Ovary (tissue), 9 donors: ENCODE results near the gene NFATC3. TPM values are rescaled to one million over a fixed set of nuclear protein-coding genes. Genes with fewer than 3 reads are reported as not detected.

Source experiments
- DNase-seq, 5 donors: peaks; one replicate each; pipeline ENCODE4 v3.0.0-alpha.2; 2019 to 2020
- H3K27ac ChIP-seq, 2 donors: fragments of 200-600 bp; one replicate each; pipeline versions ENCODE4 v1.5.1 to v1.8.0; 2019 to 2022
- H3K27me3 ChIP-seq: fragments of 200-600 bp; one replicate; pipeline ENCODE4 v1.8.0; 2022
- H3K36me3 ChIP-seq: fragments of 200-600 bp; sonication (generic); one replicate; pipeline ENCODE4 v1.5.1; 2019
- H3K4me1 ChIP-seq: one replicate; pipeline ENCODE4 v1.8.1; 2013; ENCODE audit warnings: mild to moderate bottlenecking, moderate library complexity; ENCODE audit not compliant: insufficient read depth
- H3K4me3 ChIP-seq: fragments of 200-600 bp; sonication (generic); one replicate; pipeline ENCODE4 v1.5.1; 2017
- H3K9me3 ChIP-seq, 2 donors: fragments of 200-600 bp in 1 of 2; sonication (generic) in 1 of 2; one replicate each; pipeline versions ENCODE4 v1.5.1 to v1.8.1; 2013 to 2019; ENCODE audit warnings: mild to moderate bottlenecking in 1 of 2, moderate library complexity in 1 of 2
- CTCF ChIP-seq, 3 donors: fragments of 450-650 bp in 2 of 3; fragments of 200-600 bp in 1 of 3; IDR thresholded peaks; one replicate each; pipeline versions ENCODE4 v1.5.1 to v1.8.0; 2016 to 2022; ENCODE audit warnings: antibody characterized with exemption in 3 of 3, mild to moderate bottlenecking in 1 of 3
- EP300 ChIP-seq: sonication (generic); formaldehyde crosslinking; IDR thresholded peaks from one replicate; pipeline ENCODE4 v1.6.1; 2017; ENCODE audit warnings: antibody characterized with exemption
- POLR2A ChIP-seq: fragments of 450-650 bp; IDR thresholded peaks from one replicate; pipeline ENCODE4 v1.6.1; 2017; ENCODE audit warnings: antibody characterized with exemption, mild to moderate bottlenecking, moderate library complexity
- WGBS, 3 donors: extraction: QIAGEN DNeasy Blood & Tissue Kit in 1 of 3; methylation state at CpG; one replicate each; pipeline versions ENCODE4 v1.1.5 to v1.1.7; 2013 to 2017; 5-methylcytosine and 5-hydroxymethylcytosine counted together
- intact Hi-C, 4 donors: fragments of 100-400 bp; cut with DNase I; formaldehyde crosslinking; loops; one replicate each; pipeline versions ENCODE4 v1.11.0 to v1.15.1; 2022 to 2023
- polyA plus RNA-seq, 2 donors: library from polyadenylated mRNA; stranded (reverse); fragments of 200-250 nt in 1 of 2; fragments of 350-450 nt in 1 of 2; fragmentation: Illumina TruSeq in 1 of 2; extraction: RNeasy Lipid Tissue Mini Kit (QIAGEN cat#74804) in 1 of 2; gene quantifications; one replicate each; pipeline ENCODE4 v1.2.3, GENCODE V29; 2013 to 2014
- total RNA-seq, 7 donors: library from RNA; depleted of rRNA in 2 of 7; stranded (reverse); fragments of >200 nt in 2 of 7; fragmentation: NEBNext Ultra II Directional in 3 of 7; extraction: Animal tissue kit (Norgen Biotek cat#: 25700) in 3 of 7; gene quantifications; one replicate each; pipeline versions ENCODE4 v1.1.0 to v1.2.4, GENCODE V29; 2016 to 2023
- donor health status: DM: no; HTN: no; CAD: no; lungs with moderate emphysema.
- donor health status: DM: no; HTN: no; CAD: no.
- donor health status: Bipolar disorder and iron deficiency.
- donor health status: DM: yes; HTN: yes; CAD: no.
- donor health status: DM: no; HTN: no; CAD: no.
- donor health status: DM: yes; HTN: yes; CAD: no.

The NFATC3 gene
- total and polyA plus RNA-seq, 9 donors, result 12.5 to 77.1 (median 43.6) TPM

DNA sequence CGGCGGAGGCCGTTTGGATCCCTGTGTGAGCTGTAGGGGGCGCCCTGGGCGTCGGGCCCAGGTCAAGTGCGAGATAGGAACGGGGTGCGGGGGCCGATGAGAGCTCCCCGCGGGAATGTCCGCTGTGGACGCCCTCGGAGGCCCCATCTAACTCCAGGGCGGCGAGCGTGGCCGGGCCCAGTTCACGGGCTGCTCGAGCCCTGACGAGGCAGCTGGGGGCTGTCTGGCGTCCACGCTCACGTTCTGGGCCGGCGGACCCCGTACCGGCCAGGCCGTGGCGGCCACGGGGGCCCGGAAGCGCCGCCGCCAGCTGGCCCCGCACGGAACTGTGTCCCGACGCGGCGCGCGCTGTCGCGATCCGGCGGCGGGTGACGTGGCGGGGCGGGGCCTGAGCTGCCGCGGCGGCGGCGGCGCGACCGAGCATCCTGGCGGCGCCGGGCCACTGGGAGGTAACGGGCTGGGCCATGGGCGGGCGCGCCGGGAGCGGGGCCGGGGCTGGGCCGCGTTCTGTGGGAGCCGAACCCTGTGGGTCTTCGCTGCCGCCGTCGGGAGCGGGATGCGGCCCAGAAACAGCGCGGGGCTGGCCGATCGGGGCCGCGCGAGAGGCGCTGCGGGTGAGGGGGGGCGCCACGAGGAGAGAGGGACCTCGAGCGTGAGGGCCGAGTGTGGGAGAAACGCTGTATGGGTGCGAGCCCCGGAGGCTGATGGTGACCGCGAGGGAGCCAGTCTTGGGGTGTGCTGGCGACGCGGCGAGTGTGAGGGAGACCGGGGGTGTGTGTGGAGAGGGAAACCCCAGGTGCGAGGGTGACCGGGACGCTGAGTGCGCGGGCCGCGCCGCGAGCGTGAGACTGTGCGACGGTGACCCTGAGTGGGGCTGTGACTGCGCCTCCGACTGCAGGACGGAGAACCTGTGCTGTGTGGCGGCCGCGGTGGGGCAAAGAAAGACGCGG lies 179.2 kb downstream of the NFATC3 start, which contains the start of gene SLC7A6:
Gene SLC7A6, plus strand, starts transcription at position 399 of the 950 bp plus-strand sequence. CDS start 10,201 bp downstream, outside the sequence.
- no peaks in the 10 kb centered on the region for H3K4me1 ChIP-seq
- intact Hi-C loops, result loop anchor here (5.0 kb wide), 1 partner anchor 63 kb away; no protein-coding TSS in a partner anchor
- 1% methylated on average over 95 to 122 of the region's 123 CpGs for WGBS, 3 donors

GRCh38 chr16:68265078-68265920 lies 180.1 kb downstream of the NFATC3 start:
- H3K4me3 ChIP-seq, result peak overlapping the region; percentile 75
- no peaks in the 10 kb centered on the region for H3K4me1 ChIP-seq
- no peaks in the 10 kb centered on the region for H3K36me3 ChIP-seq
- WGBS, 3 donors, result 5 to 10% (median 6%) methylated on average over 23 of the region's 23 CpGs
- no peaks in the 10 kb centered on the region for H3K27me3 ChIP-seq
- intact Hi-C loops, result no loop called here
- TF ChIP-seq POLR2A (no peak), CTCF (IDR thresholded peaks at IDR 0.05) (no peak), EP300 (no peak)
- peak overlapping the region; percentile 49 to 57 for H3K27ac ChIP-seq
- DNase-seq, result no peak
- no peaks in the 10 kb centered on the region for H3K9me3 ChIP-seq

More for the DNA sequence above, 179.2 kb downstream of the NFATC3 start, which contains the start of gene SLC7A6:
- no peaks in the 10 kb centered on the region for H3K27me3 ChIP-seq
- TF ChIP-seq CTCF (IDR thresholded peaks at IDR 0.05) (peak in 2 of 3 donors; percentile 69 to 75), EP300 (no peak)
- H3K36me3 ChIP-seq, result no peaks in the 10 kb centered on the region
- peak within 1 kb of the TSS; percentile 75 for H3K4me3 ChIP-seq
- DNase-seq, result peak; percentile 55 to 77 (median 69)
- no peaks in the 10 kb centered on the region for H3K9me3 ChIP-seq
- H3K27ac ChIP-seq, result peak within 1 kb of the TSS; percentile 49 to 57

DNA sequence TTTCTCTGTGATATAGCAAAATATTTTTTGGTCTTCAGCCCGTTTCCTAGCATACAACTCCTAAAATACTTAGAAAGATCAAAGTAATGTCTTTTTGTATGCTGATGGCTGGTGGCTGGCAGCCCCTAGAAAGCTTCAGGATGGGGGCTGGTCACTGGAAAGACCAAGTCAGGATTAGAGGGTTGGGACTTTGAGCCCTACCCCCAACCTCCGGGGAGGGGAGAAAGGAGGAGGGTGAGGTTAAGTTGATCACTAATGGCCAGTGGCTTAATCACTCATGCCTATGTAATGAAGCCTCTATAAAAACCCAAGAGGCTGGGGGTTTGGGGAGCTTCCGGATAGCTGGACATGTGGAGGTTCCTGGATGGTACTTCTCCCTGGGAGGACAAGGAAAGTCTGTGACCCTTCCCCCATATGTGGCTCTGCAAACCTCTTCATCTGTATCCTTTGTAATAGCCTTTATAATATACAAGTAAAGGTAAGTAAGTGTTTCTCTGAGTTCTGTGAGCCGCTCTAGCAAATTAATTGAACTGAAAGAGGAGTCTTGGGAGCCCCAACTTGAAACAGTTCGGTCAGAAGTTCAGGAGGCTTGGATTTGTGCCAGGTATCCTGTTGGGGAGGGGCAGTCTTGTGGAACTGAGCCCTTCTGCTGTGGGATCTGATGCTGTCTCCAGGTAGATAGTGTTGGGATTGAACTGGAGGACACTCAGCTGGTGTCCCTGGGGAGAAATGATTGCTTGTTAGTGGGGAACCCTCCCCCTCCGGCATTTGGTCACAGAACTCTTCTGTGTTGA lies 182.6 kb downstream of the NFATC3 start:
- H3K36me3 ChIP-seq, result no peaks in the 10 kb centered on the region
- intact Hi-C loops, result no loop called here
- H3K4me1 ChIP-seq, result no peaks in the 10 kb centered on the region
- no peaks in the 10 kb centered on the region for H3K27me3 ChIP-seq
- 64 to 71% (median 64%) methylated on average over 6 of the region's 6 CpGs for WGBS, 3 donors
- DNase-seq, result no peak
- no peak overlapping the region for H3K4me3 ChIP-seq
- H3K27ac ChIP-seq, result no peak overlapping the region
- H3K9me3 ChIP-seq, result no peaks in the 10 kb centered on the region
- no peak for TF ChIP-seq CTCF (IDR thresholded peaks at IDR 0.05)
- no peak for TF ChIP-seq EP300
- no peak for TF ChIP-seq POLR2A

GRCh38 chr16:68269793-68270192 lies 184.6 kb downstream of the NFATC3 start:
- Histone ChIP-seq H3K36me3 (no peaks in the 10 kb centered on the region), H3K27ac (no peak overlapping the region), H3K4me3 (no peak overlapping the region), H3K9me3 (no peaks in the 10 kb centered on the region), H3K27me3 (no peaks in the 10 kb centered on the region), H3K4me1 (no peaks in the 10 kb centered on the region)
- no peak for DNase-seq
- 96 to 98% (median 96%) methylated on average over 4 of the region's 4 CpGs for WGBS, 3 donors
- intact Hi-C loops, result no loop called here
- TF ChIP-seq CTCF (IDR thresholded peaks at IDR 0.05) (no peak), EP300 (no peak), POLR2A (no peak)
